Esophagus squamous epithelium (tissue), 5 donors: Measurements from ENCODE around the gene AKR1C4. TPM values are rescaled to one million over a fixed set of nuclear protein-coding genes. Genes with fewer than 3 reads are reported as not detected.

ENCODE experiments used
- DNase-seq: peaks from one replicate; lab custom pipeline; 2025; lab: John Stamatoyannopoulos, UW
- H3K27ac ChIP-seq, 4 donors: fragments of 200-600 bp; sonication (generic); one replicate each; pipeline ENCODE4 v1.5.1; 2016 to 2019; ENCODE audit warnings: mild to moderate bottlenecking in 1 of 4
- H3K27me3 ChIP-seq, 4 donors: fragments of 200-600 bp; sonication (generic); 1 replicate in 3 of 4; 2 replicates in 1 of 4; pipeline versions ENCODE4 v1.5.1 to v1.6.0; 2017 to 2021; ENCODE audit warnings: antibody characterized with exemption in 1 of 4
- H3K36me3 ChIP-seq, 3 donors: fragments of 200-600 bp; sonication (generic); one replicate each; pipeline ENCODE4 v1.5.1; 2016 to 2019
- H3K4me1 ChIP-seq, 3 donors: fragments of 200-600 bp; sonication (generic); one replicate each; pipeline ENCODE4 v1.5.1; 2017 to 2019
- H3K4me3 ChIP-seq, 4 donors: fragments of 200-600 bp; sonication (generic); 1 replicate in 3 of 4; 2 replicates in 1 of 4; pipeline ENCODE4 v1.5.1; 2016 to 2019; ENCODE audit warnings: mild to moderate bottlenecking in 2 of 4, moderate library complexity in 1 of 4
- H3K9me3 ChIP-seq, 3 donors: fragments of 200-600 bp; sonication (generic); one replicate each; pipeline ENCODE4 v1.5.1; 2016 to 2019
- CTCF ChIP-seq, 6 experiments: fragments of 450-650 bp in 4 of 6; fragments of 200-600 bp in 2 of 6; sonication (generic) in 2 of 6; IDR thresholded peaks; one replicate each; pipeline ENCODE4 v1.5.1; 2016 to 2019; ENCODE audit warnings: antibody characterized with exemption in 6 of 6, mild to moderate bottlenecking in 4 of 6, moderate library complexity in 4 of 6
- POLR2A ChIP-seq, 4 donors: fragments of 450-650 bp; IDR thresholded peaks; one replicate each; pipeline ENCODE4 v1.6.1; 2017; ENCODE audit warnings: antibody characterized with exemption in 4 of 4, mild to moderate bottlenecking in 4 of 4, moderate library complexity in 3 of 4
- WGBS, 2 donors: methylation state at CpG; one replicate each; pipeline ENCODE4 v1.1.5; 2018; 5-methylcytosine and 5-hydroxymethylcytosine counted together
- intact Hi-C: fragments of 100-400 bp; cut with DNase I; formaldehyde crosslinking; loops from one replicate; pipeline ENCODE4 v1.15.0; 2022
- total RNA-seq, 4 donors: library from RNA; depleted of rRNA; stranded (reverse); fragments of >200 nt; gene quantifications; one replicate each; pipeline ENCODE4 v1.1.0, GENCODE V29; 2016
- donor health status: DM: yes; HTN: yes; CAD: no.

Gene AKR1C4
- total RNA-seq, 4 donors from 2014 or later, result not detected

GRCh38 chr10:5151076-5151475 is 45.6 kb upstream of the AKR1C4 start:
- H3K9me3 ChIP-seq, result peaks cover 0 to 10% (median 0%) of the 10 kb centered on the region in 3 donors
- 87 to 90% methylated on average over 3 of the region's 3 CpGs for WGBS, 2 donors
- intact Hi-C loops, result no loop called here
- H3K27me3 ChIP-seq, result no peaks in the 10 kb centered on the region
- H3K4me3 ChIP-seq, result no peak overlapping the region
- no peak overlapping the region for H3K27ac ChIP-seq
- no peak for DNase-seq
- no peaks in the 10 kb centered on the region for H3K4me1 ChIP-seq
- H3K36me3 ChIP-seq, result no peaks in the 10 kb centered on the region
- no peak for TF ChIP-seq POLR2A (IDR thresholded peaks at IDR 0.05)

DNA sequence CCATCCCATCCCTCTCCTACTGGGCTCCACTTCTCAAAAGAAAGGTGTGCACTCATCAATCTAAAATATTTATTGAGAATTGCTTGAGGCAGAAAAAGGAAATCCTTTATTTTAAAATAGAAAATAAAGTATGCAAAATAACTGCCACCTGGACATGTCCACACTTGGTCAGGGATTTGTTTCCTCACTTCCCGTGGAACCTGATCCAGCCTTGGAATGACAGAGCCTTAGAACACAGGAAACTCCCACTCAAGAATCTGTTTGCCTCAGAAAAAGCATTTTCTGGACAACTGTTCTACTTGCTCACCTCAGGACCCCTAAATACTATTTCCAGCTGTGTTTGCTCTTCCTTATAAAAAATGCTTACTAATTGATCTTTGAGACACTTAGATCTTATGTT is 40.7 kb upstream of the AKR1C4 start:
- Histone ChIP-seq H3K4me3 (no peak overlapping the region), H3K36me3 (no peaks in the 10 kb centered on the region), H3K9me3 (peaks cover 0 to 1% (median 0%) of the 10 kb centered on the region in 3 donors), H3K4me1 (no peaks in the 10 kb centered on the region), H3K27me3 (no peaks in the 10 kb centered on the region), H3K27ac (no peak overlapping the region)
- no peak for DNase-seq
- 16 to 17% methylated on average over 1 of the region's 1 CpG for WGBS, 2 donors
- intact Hi-C loops, result no loop called here
- TF ChIP-seq POLR2A (IDR thresholded peaks at IDR 0.05) (no peak), CTCF (IDR thresholded peaks at IDR 0.05) (no peak)

DNA sequence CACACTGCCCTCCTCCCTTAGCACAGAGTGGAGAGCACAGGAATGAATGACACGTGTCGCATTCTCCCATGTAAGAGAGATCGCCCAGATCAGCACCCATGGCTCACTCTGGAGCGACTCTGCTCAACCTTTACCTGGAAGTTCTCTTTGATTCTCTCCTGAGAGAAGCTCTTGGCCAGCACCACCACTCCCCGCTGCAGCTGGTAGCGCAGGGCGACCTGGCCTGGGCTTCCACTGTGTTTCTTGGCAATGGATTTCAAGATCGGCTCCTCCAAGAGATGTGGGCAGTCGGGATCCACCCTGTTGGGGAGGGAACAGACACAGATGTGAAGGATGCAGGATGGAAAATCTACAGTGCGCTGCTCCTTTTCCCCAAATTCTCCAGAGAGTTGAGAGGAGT is 39.1 kb upstream of the AKR1C4 start:
- no peak overlapping the region for H3K27ac ChIP-seq
- H3K36me3 ChIP-seq, result no peaks in the 10 kb centered on the region
- H3K27me3 ChIP-seq, result no peaks in the 10 kb centered on the region
- 80 to 86% methylated on average over 9 to 10 of the region's 10 CpGs for WGBS, 2 donors
- intact Hi-C loops, result no loop called here
- H3K4me3 ChIP-seq, result no peak overlapping the region
- DNase-seq, result no peak
- no peak for TF ChIP-seq CTCF (IDR thresholded peaks at IDR 0.05)
- no peak for TF ChIP-seq POLR2A (IDR thresholded peaks at IDR 0.05)
- H3K4me1 ChIP-seq, result no peaks in the 10 kb centered on the region
- H3K9me3 ChIP-seq, result peaks cover 0 to 8% (median 3%) of the 10 kb centered on the region in 3 donors

DNA sequence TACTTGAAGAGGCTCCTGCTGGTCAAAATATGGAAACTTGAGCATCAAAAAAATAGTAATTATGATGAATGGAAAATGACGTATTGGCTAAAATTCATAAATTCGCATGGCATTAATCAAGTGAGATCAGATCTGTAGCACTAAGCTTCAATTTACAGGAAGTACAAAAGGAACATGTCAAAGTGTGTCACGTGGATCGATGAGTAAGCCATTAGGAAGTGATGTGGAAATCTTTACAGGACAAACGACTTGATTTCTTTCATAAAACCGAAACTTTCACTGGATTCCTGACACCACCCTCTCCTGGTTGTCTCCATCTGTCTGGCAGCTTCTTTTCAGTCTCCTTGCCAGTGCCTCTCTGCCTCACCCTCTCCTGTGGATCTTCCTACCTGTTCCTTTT is 37.5 kb upstream of the AKR1C4 start:
- WGBS, 2 donors, result 48 to 50% methylated on average over 6 of the region's 6 CpGs
- H3K27me3 ChIP-seq, result no peaks in the 10 kb centered on the region

DNA sequence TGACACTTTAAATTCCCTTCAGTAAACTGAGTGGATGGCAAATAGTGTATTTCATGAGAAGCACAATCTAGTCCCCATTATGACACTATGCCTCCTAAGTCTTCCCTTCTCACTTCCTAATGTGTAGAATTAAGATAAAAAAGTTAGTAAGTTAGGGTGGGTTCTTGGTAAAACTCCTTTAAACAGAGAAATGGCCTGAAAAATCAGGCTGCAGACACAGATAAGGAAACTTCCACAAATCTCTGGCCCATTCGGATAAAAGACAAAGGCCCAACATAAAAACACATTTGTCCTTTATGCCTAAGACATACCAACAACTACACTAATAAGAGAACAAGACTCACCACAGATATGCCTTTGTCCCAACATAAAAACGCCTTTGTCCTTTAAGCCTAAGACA is 33.1 kb upstream of the AKR1C4 start:
- Histone ChIP-seq H3K36me3 (no peaks in the 10 kb centered on the region), H3K4me1 (no peaks in the 10 kb centered on the region), H3K9me3 (peaks cover 0 to 65% (median 26%) of the 10 kb centered on the region in 3 donors), H3K27me3 (no peaks in the 10 kb centered on the region), H3K27ac (no peak overlapping the region), H3K4me3 (no peak overlapping the region)
- WGBS, 2 donors, result 66 to 86% methylated on average over 2 of the region's 2 CpGs
- intact Hi-C loops, result no loop called here
- DNase-seq, result no peak
- TF ChIP-seq POLR2A (IDR thresholded peaks at IDR 0.05), result no peak
- no peak for TF ChIP-seq CTCF (IDR thresholded peaks at IDR 0.05)

More for the DNA sequence above, 37.5 kb upstream of the AKR1C4 start:
- H3K4me3 ChIP-seq, result no peak overlapping the region
- peaks cover 0 to 22% (median 7%) of the 10 kb centered on the region in 3 donors for H3K9me3 ChIP-seq
- no peak for DNase-seq
- H3K36me3 ChIP-seq, result no peaks in the 10 kb centered on the region
- no peaks in the 10 kb centered on the region for H3K4me1 ChIP-seq
- no peak for TF ChIP-seq POLR2A (IDR thresholded peaks at IDR 0.05)
- TF ChIP-seq CTCF (IDR thresholded peaks at IDR 0.05), result no peak
- H3K27ac ChIP-seq, result no peak overlapping the region
- intact Hi-C loops, result no loop called here

GRCh38 chr10:5165738-5166137 is 30.9 kb upstream of the AKR1C4 start:
- no peak for DNase-seq
- TF ChIP-seq POLR2A (IDR thresholded peaks at IDR 0.05) (no peak), CTCF (IDR thresholded peaks at IDR 0.05) (no peak)
- peaks cover 0 to 65% (median 26%) of the 10 kb centered on the region in 3 donors for H3K9me3 ChIP-seq
- no peak overlapping the region for H3K27ac ChIP-seq
- no peak overlapping the region for H3K4me3 ChIP-seq
- no peaks in the 10 kb centered on the region for H3K36me3 ChIP-seq
- no peaks in the 10 kb centered on the region for H3K27me3 ChIP-seq
- intact Hi-C loops, result no loop called here
- WGBS, 2 donors, result 0 to 17% methylated on average over 1 of the region's 1 CpG
- H3K4me1 ChIP-seq, result no peaks in the 10 kb centered on the region
